IMR-90 (cell line): ENCODE results near the gene TRAF7.

Source experiments
- BHLHE40 ChIP-seq: fragments of 150-350 bp; IDR thresholded peaks from 2 replicates; pipeline ENCODE4 v1.6.1; 2016; ENCODE audit warnings: mild to moderate bottlenecking, low read depth, low read length
- CTCF ChIP-seq: conservative IDR thresholded peaks from 2 replicates; pipeline ENCODE4 v1.5.1; 2012; ENCODE audit warnings: mild to moderate bottlenecking, low read depth, low read length, improper control_type of control experiment
- POLR2A ChIP-seq: IDR thresholded peaks from 2 replicates; pipeline ENCODE4 v1.6.1; 2012; ENCODE audit warnings: mild to moderate bottlenecking, low read depth, low read length
- RFX5 ChIP-seq: IDR thresholded peaks from 2 replicates; pipeline ENCODE4 v1.8.0; 2012; ENCODE audit warnings: low read depth, mild to moderate bottlenecking, low read length, moderate library complexity

- no peak for TF ChIP-seq RFX5
- no peak for TF ChIP-seq POLR2A
- no peak for TF ChIP-seq CTCF
- TF ChIP-seq BHLHE40 = no peak
Observed at GRCh38 chr16:2176047-2176446, 20.5 kb downstream of the TRAF7 start.
